ENCODE data around the gene PJVK.

The PJVK gene

DNA sequence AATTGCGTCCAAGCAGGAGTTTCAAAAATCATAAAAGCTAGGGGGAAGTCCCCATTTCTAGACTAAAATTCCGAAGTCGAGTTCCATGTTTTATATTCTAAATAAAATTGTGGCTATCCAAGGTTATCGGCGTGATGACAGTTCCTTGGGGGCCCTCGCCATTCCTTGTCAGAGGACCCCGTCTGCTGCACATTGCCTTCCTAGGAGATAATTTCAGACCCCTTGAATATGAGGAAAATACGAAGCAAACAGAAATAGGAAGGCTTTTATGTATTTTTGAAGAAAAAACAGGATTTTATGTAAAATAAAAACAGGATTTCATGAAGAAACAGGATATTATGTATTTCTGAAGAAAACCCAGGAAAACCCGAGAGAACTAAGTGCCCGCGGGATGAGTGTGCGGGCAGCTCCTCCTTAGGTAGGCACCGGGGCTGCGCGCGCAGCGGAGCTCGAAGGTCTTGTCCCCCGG is 28.6 kb downstream of the PJVK start:
- no peak for DNase-seq (ENCODE audit: low read depth in 1 of 2, low spot score in 1 of 2)

- DNase-seq (ENCODE audit: low read depth in 1 of 2, low spot score in 1 of 2) = peak; percentile 45 to 62
These were observed 29.3 kb downstream of the PJVK start, which contains the start of gene PLEKHA3 for GRCh38 chr2:178480227-178481181. Gene PLEKHA3, plus strand, starts transcription at chr2:178480457. Its CDS starts 413 bp downstream, at chr2:178480870.

- DNase-seq (ENCODE audit: low read depth in 1 of 2, low spot score in 1 of 2) = no peak
These were observed 31.3 kb downstream of the PJVK start for GRCh38 chr2:178482437-178482836.

DNA sequence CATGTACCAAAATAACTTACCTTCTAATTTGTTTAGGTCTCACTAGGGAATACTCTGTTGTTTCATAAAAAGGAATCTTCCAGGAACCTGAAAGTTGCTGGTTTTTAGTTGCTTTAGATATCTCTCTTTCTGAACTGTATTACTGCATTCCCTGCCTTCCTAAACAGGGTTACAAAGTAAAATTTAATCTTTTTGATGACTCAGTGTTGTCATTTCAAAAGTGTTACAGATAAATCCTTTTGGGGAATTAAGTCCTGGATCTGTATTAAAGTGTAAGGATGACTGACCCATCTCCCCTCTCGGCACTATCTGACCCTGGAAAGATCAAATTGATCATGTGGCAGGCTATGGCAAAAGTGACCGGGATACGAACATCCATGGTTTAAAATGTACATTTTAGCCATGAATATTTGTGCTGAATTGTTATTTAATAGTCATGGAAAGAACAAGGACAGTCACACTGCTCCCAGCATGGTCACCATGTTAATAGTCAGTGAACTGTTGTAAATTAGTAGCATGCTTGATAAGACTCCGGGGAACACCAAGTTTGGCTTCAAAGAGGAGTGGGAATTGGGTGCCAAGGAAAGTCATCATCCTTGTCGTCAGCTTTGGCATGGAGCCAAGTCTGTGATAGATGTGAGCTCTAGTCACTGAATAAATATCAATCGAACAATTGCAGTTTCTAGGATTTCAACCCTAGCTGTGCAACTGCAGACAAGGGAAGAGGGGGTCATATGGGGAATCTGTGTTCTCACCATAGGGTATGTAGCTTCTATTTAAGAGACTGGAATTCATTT is 33.3 kb downstream of the PJVK start:
- DNase-seq (ENCODE audit: low read depth in 1 of 2, low spot score in 1 of 2) = no peak

GRCh38 chr2:178485356-178485755 is 34.2 kb downstream of the PJVK start:
- DNase-seq (ENCODE audit: low read depth in 1 of 2, low spot score in 1 of 2) = no peak

DNA sequence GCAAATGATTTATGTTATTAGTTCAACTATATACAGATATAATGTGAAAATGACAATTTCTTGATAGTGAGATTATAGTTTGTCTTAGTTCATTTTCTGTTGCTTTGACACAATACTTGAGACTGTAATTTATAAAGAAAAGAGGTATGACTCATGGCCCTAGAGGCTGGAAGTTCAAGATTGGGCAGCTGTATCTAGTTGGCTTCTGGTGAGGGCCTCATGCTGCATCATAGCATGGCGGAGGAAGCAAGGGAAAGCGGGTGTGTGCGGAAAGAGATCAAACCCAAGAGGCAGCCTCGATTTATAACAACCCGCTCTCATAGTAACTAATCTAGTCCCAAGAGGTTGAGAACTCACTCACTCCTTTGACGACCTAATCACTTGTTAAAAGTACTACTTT is 40.4 kb downstream of the PJVK start:
- no peak for DNase-seq (ENCODE audit: low read depth in 1 of 2, low spot score in 1 of 2)

- DNase-seq (ENCODE audit: low read depth in 1 of 2, low spot score in 1 of 2) = no peak
These were observed 44.9 kb downstream of the PJVK start for GRCh38 chr2:178496049-178496448.

- no peak for DNase-seq (ENCODE audit: low read depth in 1 of 2, low spot score in 1 of 2)
These were observed 47.0 kb downstream of the PJVK start for GRCh38 chr2:178498137-178498536.

DNA sequence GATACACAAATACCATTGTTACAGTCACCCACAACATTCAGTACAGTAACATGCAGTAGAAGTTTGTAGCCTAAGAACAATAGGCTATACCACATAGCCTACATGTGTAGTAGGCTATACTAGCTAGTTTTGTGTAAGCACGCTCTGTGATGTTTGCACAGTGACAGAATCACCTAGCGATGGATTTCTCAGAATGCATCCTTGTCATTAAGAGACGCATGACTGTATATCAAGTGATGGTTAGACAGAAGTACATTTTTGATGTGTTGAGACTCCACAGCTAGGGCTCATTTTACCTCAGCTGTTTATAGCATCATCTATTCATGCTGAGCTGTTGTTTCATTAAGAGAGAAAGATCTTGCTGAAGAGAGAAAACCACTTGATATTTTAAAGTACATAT is 48.5 kb downstream of the PJVK start:
- DNase-seq (ENCODE audit: low read depth in 1 of 2, low spot score in 1 of 2) = no peak

GRCh38 chr2:178502751-178503150 is 51.6 kb downstream of the PJVK start:
- no peak for DNase-seq (ENCODE audit: low read depth in 1 of 2, low spot score in 1 of 2)

DNA sequence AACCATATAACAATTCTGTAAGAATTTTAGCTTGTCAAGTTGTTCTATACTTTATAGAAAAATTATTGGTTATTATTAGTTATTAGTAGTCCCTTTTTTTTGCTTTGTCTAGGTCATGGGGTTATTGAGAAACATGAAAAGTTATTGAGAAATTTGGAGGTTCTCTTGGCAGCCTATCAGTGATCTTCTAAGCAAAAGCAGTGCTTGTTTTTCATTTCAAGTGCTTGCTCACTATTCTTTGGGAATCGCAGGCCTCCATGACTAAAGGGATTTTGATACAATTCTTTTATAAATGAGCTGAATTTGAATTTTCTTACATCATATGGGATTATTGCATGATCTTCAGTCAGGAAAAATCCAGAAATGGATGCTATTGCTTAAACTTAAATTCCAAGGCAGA is 54.9 kb downstream of the PJVK start:
- no peak for DNase-seq (ENCODE audit: low read depth in 1 of 2, low spot score in 1 of 2)

GRCh38 chr2:178506524-178506923 is 55.3 kb downstream of the PJVK start:
- DNase-seq (ENCODE audit: low read depth in 1 of 2, low spot score in 1 of 2) = no peak

GRCh38 chr2:178506949-178507348 is 55.8 kb downstream of the PJVK start:
- no peak for DNase-seq (ENCODE audit: low read depth in 1 of 2, low spot score in 1 of 2)

DNA sequence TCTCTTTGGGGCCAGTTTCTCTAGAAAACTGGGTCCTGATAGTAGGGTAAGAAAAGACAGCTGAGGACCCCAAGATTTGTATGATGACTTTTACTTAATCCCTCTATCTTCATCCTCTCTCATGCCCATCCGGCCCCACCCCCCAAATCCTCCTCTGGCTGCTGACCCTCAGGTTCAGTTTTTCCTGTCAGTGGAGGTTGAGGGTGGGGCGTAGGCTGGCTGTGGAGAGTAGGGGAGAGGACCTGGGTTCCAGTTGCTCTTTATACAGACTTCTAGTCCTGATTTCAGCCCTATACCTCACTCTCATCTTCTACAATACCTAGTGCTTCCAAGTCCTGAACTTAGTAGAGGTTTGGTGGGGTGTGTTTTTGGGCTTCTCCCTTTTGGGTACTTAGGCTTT is 57.5 kb downstream of the PJVK start:
- DNase-seq (ENCODE audit: low read depth in 1 of 2, low spot score in 1 of 2) = no peak

DNA sequence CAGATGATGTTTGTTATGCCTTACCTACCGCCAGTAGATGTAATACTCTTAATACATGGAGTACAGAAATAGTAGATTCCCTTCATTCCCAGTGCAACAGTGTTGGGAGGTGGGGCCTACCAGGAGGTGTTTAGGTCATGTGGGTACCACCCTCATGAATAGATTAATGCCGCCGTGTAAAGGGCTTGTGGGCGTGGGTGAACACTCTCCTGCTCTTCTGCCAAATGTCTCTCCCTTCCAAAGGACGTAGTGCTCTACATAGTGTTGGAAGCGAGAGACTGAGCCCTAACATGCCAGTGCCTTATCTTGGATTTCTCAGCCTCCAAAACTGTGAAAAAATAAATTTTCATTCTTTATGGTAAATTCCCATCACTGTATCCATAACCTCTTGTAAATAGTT is 59.2 kb downstream of the PJVK start:
- no peak for DNase-seq (ENCODE audit: low read depth in 1 of 2, low spot score in 1 of 2)

Data from activated T-helper 1 cell treated with anti-CD3 and anti-CD28 coated beads, Interleukin-2, amount 50 U/mL, for 16 hours (primary cell).